Measurements from ENCODE around the gene PARP12.

DNA sequence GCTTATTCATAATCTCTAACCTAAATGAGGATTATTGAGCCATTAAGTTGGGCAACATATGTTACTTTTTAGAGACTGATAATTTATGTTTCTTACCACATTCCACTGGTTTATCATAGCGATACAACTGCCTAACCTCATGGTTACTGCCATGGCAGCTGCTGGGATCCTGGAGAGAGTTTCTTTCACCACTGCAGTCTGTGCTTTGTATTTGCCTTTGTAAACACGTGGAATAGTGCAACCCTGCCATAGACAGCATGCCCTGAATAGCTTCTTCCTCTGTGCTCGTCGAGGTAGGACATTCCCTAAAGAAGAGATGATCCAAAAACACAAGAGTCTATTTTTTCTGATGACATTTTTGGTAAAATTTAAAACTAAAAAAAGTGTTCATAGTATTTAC is 33.7 kb upstream of the PARP12 start:
- TF ChIP-seq, protein P1, sequence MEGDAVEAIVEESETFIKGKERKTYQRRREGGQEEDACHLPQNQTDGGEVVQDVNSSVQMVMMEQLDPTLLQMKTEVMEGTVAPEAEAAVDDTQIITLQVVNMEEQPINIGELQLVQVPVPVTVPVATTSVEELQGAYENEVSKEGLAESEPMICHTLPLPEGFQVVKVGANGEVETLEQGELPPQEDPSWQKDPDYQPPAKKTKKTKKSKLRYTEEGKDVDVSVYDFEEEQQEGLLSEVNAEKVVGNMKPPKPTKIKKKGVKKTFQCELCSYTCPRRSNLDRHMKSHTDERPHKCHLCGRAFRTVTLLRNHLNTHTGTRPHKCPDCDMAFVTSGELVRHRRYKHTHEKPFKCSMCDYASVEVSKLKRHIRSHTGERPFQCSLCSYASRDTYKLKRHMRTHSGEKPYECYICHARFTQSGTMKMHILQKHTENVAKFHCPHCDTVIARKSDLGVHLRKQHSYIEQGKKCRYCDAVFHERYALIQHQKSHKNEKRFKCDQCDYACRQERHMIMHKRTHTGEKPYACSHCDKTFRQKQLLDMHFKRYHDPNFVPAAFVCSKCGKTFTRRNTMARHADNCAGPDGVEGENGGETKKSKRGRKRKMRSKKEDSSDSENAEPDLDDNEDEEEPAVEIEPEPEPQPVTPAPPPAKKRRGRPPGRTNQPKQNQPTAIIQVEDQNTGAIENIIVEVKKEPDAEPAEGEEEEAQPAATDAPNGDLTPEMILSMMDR (IDR thresholded peaks at IDR 0.05; ENCODE audit: insufficient read depth, low read depth, low read length) = no peak
- no peak for TF ChIP-seq EZH2 (IDR thresholded peaks at IDR 0.05; ENCODE audit: insufficient read depth, low read length)
